ENCODE measurements around the gene C3orf52.
"Not testable (repeated sequence)": the region's sequence is repeated elsewhere in the genome, so short reads cannot be mapped to it uniquely, and the experiment has no call there.

Gene C3orf52

GRCh38 chr3:112086076-112086854 is at the start of gene C3orf52:
Gene C3orf52 (plus strand): TSS chr3:112086389. CDS start chr3:112086408, 19 bp downstream.
- DNase-seq (ENCODE audit: low spot score) = peak; percentile 24

GRCh38 chr3:112037194-112037593 is 49.0 kb upstream of the C3orf52 start:
- not testable (repeated sequence) for DNase-seq (ENCODE audit: low spot score)

- no peak for DNase-seq (ENCODE audit: low spot score)
Observed at GRCh38 chr3:112038863-112039262, 47.3 kb upstream of the C3orf52 start.

GRCh38 chr3:112041321-112041720 is 44.9 kb upstream of the C3orf52 start:
- no peak for DNase-seq (ENCODE audit: low spot score)

- no peak for DNase-seq (ENCODE audit: low spot score)
Observed at GRCh38 chr3:112042842-112043280, 43.3 kb upstream of the C3orf52 start.

GRCh38 chr3:112043621-112044201 is 42.5 kb upstream of the C3orf52 start:
- peak; percentile 64 for DNase-seq (ENCODE audit: low spot score)

- no peak for DNase-seq (ENCODE audit: low spot score)
Observed at GRCh38 chr3:112046599-112046998, 39.6 kb upstream of the C3orf52 start.

GRCh38 chr3:112047264-112047663 is 38.9 kb upstream of the C3orf52 start:
- DNase-seq (ENCODE audit: low spot score) = no peak

- no peak for DNase-seq (ENCODE audit: low spot score)
Observed at GRCh38 chr3:112048911-112049310, 37.3 kb upstream of the C3orf52 start.

- no peak for DNase-seq (ENCODE audit: low spot score)
Observed at GRCh38 chr3:112053229-112053628, 33.0 kb upstream of the C3orf52 start.

GRCh38 chr3:112056451-112056929 is 29.7 kb upstream of the C3orf52 start:
- DNase-seq (ENCODE audit: low spot score) = no peak

- DNase-seq (ENCODE audit: low spot score) = no peak
Observed at GRCh38 chr3:112059497-112059896, 26.7 kb upstream of the C3orf52 start.

GRCh38 chr3:112061152-112061551 is 25.0 kb upstream of the C3orf52 start:
- DNase-seq (ENCODE audit: low spot score) = no peak

GRCh38 chr3:112072387-112073060 is 13.7 kb upstream of the C3orf52 start:
- not testable (repeated sequence) for DNase-seq (ENCODE audit: low spot score)

- DNase-seq (ENCODE audit: low spot score) = no peak
Observed at GRCh38 chr3:112074006-112074405, 12.2 kb upstream of the C3orf52 start.

- DNase-seq (ENCODE audit: low spot score) = no peak
Observed at GRCh38 chr3:112074616-112075497, 11.3 kb upstream of the C3orf52 start.

- DNase-seq (ENCODE audit: low spot score) = no peak
Observed at GRCh38 chr3:112078125-112079083, 7.8 kb upstream of the C3orf52 start.

- DNase-seq (ENCODE audit: low spot score) = no peak
Observed at GRCh38 chr3:112083239-112083638, 3.0 kb upstream of the C3orf52 start.

- DNase-seq (ENCODE audit: low spot score) = no peak
Observed at GRCh38 chr3:112084980-112085705, 1.0 kb upstream of the C3orf52 start.

GRCh38 chr3:112085735-112086075 is 484 bp upstream of the C3orf52 start:
- DNase-seq (ENCODE audit: low spot score) = no peak
